HG03558 (cell line): Measurements from ENCODE around the gene SH3TC2.

Experiments used
- ATAC-seq: cut with Tn5 transposase; IDR thresholded peaks from one replicate; pipeline ENCODE4 v1.9.1; 2021; ENCODE audit warnings: moderate number of reproducible peaks; ENCODE audit not compliant: unreplicated experiment; ENCODE audit errors: extremely low read depth

The SH3TC2 gene

GRCh38 chr5:148976569-148977381 lies 86.1 kb downstream of the SH3TC2 start:
- no peak for ATAC-seq

- no peak for ATAC-seq
These were observed 88.1 kb downstream of the SH3TC2 start for GRCh38 chr5:148974642-148975327.

DNA sequence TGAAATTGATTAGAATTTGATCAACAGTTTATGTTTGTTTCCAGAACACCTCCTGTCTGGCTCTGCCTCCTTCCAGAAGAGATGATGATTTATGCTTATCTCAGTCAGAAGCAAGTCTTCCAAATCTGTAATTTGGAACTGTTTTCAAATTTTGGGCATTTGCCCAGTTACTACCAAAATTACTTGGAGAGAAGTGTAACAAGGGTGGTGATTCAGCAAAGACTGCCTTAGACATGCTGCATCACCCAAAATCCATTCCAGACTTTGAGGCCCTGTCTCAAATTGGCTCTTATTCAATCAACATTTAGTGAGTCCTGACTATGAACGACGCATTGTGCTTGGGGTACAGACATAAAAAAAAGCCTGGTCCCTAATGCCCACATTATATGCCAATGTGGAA lies 89.4 kb downstream of the SH3TC2 start:
- ATAC-seq, result no peak

GRCh38 chr5:148972974-148973374 lies 89.9 kb downstream of the SH3TC2 start:
- no peak for ATAC-seq

DNA sequence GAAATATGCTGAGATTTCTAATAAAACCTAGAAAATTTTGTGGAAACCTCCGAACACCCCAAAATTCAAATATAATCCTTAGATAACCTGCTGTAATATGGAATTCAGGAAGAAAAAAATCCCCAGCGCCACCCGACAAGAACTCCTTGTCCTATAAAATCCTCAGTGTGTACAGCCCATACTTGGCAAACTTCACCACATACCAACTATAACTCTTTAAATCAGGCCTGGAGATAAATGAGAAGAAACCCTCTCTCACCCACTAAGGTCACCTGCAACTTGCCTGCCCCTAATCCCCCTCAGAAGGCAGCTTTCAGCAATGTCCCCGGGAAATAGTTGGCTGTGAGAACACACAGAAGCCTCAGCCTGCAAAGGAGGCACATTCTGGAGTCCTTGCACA lies 90.5 kb downstream of the SH3TC2 start:
- ATAC-seq, result no peak

DNA sequence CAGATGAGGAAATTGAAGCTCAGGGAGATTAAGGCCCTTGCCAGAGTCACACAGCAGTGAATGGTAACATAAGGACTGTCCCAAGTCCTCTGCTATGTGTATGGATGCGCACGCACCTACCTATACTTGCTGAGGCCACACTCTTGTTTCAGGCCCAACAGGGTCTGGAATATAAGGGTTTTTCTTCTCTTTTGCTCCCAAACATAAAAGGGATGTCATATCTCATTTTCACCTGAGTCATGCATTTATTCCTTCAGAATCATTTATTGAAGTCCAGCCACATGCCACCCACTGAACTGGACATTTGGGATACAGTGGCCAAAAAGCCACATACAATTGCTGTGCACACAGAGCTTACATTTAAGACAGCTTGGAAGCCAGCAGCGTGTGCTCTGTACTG lies 92.0 kb downstream of the SH3TC2 start:
- ATAC-seq, result no peak

DNA sequence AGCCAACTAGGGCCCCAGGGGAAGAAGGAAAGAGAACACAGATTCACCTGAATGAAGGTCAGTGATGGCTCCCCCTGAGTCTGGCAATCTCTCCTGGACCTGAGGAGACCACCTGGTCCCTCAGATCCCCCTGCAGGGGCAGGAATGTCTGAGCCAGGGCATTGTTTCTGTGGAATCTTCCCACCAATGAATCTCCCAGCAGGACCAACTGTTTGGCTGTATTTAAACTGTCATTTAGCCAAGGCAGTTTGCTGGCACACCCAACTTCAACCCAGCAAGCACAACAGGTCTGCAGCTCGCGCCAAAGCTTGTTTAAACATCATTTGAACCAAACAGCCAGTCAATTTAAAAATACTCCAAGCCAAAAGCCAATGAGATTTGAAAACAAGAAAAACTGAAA lies 92.6 kb downstream of the SH3TC2 start:
- no peak for ATAC-seq

GRCh38 chr5:148969291-148969690 lies 93.6 kb downstream of the SH3TC2 start:
- no peak for ATAC-seq

DNA sequence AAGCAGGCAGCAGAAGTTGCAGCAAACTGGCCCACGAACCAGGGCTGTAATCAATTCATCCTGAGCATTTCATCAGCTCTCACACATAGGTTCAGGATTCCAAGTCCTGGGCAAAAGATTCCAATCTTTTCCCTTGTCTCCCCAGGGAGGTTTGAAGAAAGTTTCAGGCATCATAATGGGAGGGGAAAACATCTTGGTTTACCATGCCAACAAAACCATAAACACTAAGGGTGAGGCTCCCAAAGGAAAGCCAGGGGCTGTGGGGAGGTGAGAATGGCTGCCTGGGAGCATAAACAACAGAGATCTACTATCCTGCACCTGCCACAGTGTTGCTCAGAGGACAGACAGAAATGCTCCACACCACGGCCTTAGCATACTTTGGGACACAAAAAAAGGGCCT lies 94.6 kb downstream of the SH3TC2 start:
- no peak for ATAC-seq

DNA sequence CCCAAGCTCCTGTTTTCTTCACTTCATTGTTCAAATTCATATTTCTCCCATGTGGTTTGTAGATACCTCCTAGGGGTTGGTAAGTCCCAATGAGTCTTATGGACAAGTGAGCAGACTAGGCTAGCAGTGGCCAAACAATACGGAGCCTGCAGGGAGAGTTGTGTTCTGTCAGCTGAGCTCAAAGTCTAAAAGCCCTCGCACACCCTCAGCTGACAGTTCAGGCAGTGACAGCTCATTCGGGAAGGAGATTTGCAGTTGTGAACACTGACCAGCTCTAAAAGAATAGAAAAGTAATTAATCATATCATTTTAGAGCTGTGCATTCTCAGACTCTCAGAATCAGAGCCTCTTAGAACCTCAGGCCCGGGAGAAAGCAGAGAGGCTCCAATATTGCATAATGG lies 95.1 kb downstream of the SH3TC2 start:
- ATAC-seq, result no peak

DNA sequence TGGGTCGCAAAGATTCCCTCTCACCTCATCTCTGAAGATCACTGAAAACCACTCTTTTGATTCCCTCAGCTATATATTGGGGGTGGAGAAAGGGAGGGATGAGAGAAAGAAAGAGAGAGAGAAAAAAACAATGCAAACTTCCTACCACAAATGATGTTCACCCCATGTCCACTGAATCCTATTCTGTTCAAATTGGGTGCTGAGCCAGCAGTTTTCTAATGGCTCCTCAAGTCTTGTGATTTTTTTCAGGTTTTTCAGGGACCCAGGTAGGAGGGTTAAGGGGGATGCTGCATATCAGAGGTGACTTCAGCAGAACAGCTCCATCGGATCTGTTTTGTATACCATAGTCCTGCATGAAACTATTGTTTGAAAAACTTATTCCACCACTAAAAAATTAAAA lies 95.9 kb downstream of the SH3TC2 start:
- no peak for ATAC-seq

DNA sequence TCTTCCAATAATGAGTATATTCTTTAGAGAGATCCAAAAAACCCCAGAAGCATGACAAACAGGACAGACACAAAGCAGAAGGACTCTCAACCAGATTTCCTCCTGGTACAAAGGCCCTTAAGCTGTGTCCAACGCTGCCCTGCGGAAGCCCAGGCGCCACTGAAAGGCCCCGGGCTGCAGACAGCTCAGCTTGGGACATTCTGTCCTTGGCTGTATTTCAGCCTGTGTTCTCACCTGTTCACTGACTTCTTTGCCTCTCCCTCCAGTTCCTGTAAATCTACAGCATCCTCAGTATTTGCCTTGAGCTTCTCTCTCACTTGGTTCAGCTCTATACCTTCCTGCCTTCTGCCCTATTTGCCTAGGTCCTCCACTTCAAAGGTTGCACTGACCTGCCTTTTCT lies 96.5 kb downstream of the SH3TC2 start:
- no peak for ATAC-seq

DNA sequence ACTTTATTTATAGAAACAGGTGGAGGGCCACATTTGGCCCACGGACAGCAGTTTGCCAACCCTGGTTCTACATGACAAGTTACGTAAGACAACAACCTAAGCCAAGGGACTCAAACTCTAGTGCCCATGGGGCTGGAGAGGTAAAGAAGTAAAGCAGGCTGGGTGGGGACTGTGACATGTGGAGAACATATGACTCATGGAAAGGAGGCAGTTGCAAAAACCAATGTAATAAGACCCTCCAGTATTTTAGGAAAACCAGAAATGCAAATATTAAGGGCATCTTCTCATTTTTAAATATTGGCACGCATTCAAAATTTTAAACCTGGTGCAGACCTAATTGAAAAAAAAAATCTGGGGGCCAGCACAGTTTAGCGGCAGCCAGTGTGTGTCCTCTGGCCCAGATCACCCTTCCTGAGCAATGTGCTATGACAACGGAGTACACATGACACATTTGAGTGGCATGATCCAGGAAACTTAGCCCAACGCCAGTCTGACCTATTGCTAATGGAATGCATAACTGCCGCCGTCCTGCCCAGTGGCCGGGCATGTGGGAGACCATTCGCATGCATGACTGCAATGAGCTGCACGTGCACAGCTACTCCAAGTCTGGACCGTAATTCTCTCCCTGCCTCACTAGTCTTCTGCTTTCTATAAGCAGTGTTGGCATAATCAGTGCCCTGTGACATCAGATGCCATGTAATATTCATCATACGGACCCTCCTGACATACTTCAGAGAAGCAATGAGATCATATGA lies 97.2 kb downstream of the SH3TC2 start:
- ATAC-seq, result no peak

- ATAC-seq, result no peak
These were observed 99.2 kb downstream of the SH3TC2 start for GRCh38 chr5:148963664-148964063.

GRCh38 chr5:148962761-148963324 lies 100.0 kb downstream of the SH3TC2 start:
- ATAC-seq, result no peak

GRCh38 chr5:148962200-148962550 lies 100.7 kb downstream of the SH3TC2 start:
- ATAC-seq, result no peak

DNA sequence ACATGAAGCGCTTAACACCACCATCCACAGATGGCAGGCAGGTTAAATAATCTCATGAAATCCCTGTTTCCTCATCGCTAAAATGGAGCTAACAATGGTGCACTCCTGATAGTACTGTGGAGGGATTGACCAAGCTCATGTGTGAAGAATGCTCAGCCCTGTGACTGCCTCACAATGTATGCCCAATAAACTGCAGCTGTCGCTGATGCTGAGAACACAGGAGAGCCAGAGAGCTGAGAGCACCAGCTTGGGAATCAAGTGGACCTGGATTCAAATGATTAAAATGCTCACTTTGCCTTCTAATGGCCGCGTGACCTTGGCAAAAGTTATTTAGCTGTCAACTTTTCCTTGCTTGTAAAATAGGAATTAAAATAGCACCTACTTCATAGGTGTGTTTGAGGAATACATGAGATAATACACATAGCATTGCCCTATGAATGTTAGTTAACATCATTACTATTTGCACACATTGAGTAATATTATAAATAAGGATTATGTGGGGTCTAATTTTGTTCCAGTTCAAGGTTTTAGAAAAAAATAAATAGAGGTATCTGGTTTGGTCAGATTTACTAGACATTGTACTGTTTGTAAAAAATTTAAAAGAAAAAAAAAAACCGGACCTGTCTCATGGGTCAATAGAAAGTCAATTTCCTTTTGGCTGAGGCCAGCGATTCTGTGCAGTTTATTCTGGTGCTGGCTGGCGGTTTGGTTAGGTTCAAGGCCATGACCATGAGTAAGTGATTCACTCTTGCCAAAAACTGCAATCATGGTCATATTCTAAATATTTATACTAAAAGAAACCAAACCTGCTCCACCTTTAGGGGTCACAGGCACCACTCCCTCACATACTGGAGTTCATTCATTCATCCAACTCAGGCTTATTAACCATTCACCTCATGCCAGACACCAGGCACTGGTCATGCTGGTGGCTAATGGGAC lies 101.3 kb downstream of the SH3TC2 start:
- ATAC-seq, result no peak

- no peak for ATAC-seq
These were observed 102.6 kb downstream of the SH3TC2 start for GRCh38 chr5:148960070-148960769.

DNA sequence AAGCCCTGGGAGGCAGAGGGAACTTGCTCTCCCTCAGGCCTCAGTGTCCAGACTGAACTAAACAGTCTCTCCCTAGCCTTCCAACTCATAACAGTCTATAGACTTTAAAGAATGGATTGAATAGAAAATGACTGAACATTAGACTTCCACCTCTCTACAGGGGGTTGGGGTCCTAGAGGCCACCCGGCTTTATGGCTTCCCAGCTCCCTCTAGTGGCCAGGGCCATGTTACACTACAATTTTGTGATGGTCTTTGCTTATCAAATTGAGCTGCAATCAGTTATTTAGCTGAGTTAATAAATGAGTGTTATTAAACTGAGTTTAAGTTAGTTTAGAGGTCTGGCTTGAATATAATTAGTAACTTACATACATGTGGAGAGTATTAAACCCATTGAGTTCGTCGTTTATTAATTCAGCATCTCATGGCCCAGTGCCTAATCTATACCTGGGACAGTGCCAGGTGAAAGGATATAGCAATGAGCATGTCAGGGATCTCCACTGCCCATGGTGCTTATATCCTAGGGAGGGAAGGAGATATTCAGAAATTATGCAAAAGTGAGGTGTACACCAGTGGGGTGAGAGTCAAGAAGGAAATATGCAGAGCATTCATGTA lies 105.2 kb downstream of the SH3TC2 start:
- ATAC-seq, result no peak
